Uterus (tissue), 4 donors: ENCODE measurements around the gene CUBN. TPM values are rescaled to one million over a fixed set of nuclear protein-coding genes. Genes with fewer than 3 reads are reported as not detected.

Experiments
- DNase-seq, 2 donors: peaks; one replicate each; pipeline ENCODE4 v3.0.0-alpha.2; 2019 to 2020
- H3K27ac ChIP-seq, 2 donors: fragments of 200-600 bp; sonication (generic); 1 replicate in 1 of 2; 2 replicates in 1 of 2; pipeline ENCODE4 v1.5.1; 2016 to 2018
- H3K27me3 ChIP-seq, 2 donors: fragments of 200-600 bp; sonication (generic); one replicate each; pipeline ENCODE4 v1.5.1; 2018 to 2019; ENCODE audit warnings: control low read depth in 1 of 2
- H3K36me3 ChIP-seq, 2 donors: fragments of 200-600 bp; sonication (generic); one replicate each; pipeline ENCODE4 v1.5.1; 2019; ENCODE audit warnings: control low read depth in 1 of 2
- H3K4me1 ChIP-seq, 2 donors: fragments of 200-600 bp; sonication (generic); one replicate each; pipeline ENCODE4 v1.5.1; 2018 to 2019; ENCODE audit warnings: control low read depth in 1 of 2
- H3K4me3 ChIP-seq, 2 donors: fragments of 200-600 bp; sonication (generic); 1 replicate in 1 of 2; 2 replicates in 1 of 2; pipeline ENCODE4 v1.5.1; 2018 to 2019; ENCODE audit warnings: mild to moderate bottlenecking in 1 of 2
- H3K9me3 ChIP-seq, 2 donors: fragments of 200-600 bp; sonication (generic); one replicate each; pipeline ENCODE4 v1.5.1; 2019; ENCODE audit warnings: control low read depth in 1 of 2
- POLR2A ChIP-seq, 2 donors: fragments of 450-650 bp; IDR thresholded peaks; one replicate each; pipeline ENCODE4 v1.6.1; 2016; ENCODE audit warnings: antibody characterized with exemption in 2 of 2, mild to moderate bottlenecking in 1 of 2, moderate library complexity in 1 of 2
- intact Hi-C: fragments of 100-400 bp; cut with DNase I; formaldehyde crosslinking; loops from one replicate; pipeline ENCODE4 v1.15.1; 2023; ENCODE audit warnings: low total_unique reads
- total RNA-seq, 4 donors: library from RNA; depleted of rRNA in 3 of 4; stranded (reverse); fragments of >200 nt in 3 of 4; gene quantifications; one replicate each; pipeline versions ENCODE4 v1.1.0 to v1.2.4, GENCODE V29; 2014 to 2023
- TF ChIP-seq, protein P1 (sequence below), 4 experiments: fragments of 200-600 bp in 2 of 4; fragments of 450-650 bp in 2 of 4; sonication (generic) in 2 of 4; IDR thresholded peaks; one replicate each; pipeline ENCODE4 v1.5.1; 2016 to 2019; ENCODE audit warnings: antibody characterized with exemption in 4 of 4, mild to moderate bottlenecking in 2 of 4, moderate library complexity in 1 of 4
- donor health status: DM: yes; HTN: yes; CAD: no.

The CUBN gene
- total RNA-seq, 4 donors from 2014 or later = 3.5 to 9.5 (median 5.1) TPM

DNA sequence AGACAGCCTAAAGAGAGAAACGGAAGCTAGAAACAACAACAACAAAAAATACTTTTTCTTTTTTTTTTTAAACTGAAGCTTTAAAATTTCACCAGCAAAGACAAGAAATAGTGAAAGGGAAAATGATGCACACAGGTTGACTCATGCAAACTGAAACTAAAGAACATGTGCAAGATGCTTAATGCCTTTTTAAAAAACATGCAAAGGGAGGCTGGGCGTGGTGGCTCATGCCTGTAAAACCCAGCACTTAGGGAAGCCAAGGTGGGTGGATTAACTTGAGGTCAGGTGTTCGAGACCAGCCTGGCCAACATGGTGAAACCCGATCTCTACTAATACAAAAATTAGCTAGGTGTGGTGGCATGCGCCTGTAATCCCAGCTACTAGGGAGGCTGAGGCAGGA lies 15.1 kb upstream of the CUBN start:
- no peaks in the 10 kb centered on the region for H3K27me3 ChIP-seq
- H3K36me3 ChIP-seq = peaks cover 0 to 2% of the 10 kb centered on the region in 2 donors
- no peaks in the 10 kb centered on the region for H3K4me1 ChIP-seq
- DNase-seq = no peak
- no peak overlapping the region for H3K27ac ChIP-seq
- H3K4me3 ChIP-seq = no peak overlapping the region
- intact Hi-C loops = no loop called here
- no peaks in the 10 kb centered on the region for H3K9me3 ChIP-seq
- TF ChIP-seq POLR2A (IDR thresholded peaks at IDR 0.05) = no peak
- TF ChIP-seq, protein P1, sequence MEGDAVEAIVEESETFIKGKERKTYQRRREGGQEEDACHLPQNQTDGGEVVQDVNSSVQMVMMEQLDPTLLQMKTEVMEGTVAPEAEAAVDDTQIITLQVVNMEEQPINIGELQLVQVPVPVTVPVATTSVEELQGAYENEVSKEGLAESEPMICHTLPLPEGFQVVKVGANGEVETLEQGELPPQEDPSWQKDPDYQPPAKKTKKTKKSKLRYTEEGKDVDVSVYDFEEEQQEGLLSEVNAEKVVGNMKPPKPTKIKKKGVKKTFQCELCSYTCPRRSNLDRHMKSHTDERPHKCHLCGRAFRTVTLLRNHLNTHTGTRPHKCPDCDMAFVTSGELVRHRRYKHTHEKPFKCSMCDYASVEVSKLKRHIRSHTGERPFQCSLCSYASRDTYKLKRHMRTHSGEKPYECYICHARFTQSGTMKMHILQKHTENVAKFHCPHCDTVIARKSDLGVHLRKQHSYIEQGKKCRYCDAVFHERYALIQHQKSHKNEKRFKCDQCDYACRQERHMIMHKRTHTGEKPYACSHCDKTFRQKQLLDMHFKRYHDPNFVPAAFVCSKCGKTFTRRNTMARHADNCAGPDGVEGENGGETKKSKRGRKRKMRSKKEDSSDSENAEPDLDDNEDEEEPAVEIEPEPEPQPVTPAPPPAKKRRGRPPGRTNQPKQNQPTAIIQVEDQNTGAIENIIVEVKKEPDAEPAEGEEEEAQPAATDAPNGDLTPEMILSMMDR (IDR thresholded peaks at IDR 0.05) = no peak

DNA sequence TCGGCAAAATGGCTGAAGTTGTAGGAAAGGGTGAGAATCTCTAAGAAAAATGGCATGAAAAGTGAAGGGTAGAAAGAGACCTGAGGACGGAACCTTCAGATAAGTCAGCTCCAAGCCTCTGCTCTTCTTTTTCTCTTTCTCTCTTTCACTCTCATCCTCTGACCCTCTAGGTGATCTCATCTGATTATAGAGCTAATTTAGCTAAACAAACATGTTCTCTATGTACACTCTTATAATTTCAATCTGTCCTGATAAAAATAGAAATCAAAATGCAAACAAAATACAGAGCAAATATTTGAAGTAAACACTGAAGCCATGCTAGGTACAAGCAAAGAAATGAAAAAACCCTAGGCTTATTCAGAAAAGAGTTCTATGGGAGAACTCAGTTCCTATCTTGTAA lies 14.4 kb upstream of the CUBN start:
- intact Hi-C loops = no loop called here
- DNase-seq = no peak
- Histone ChIP-seq H3K9me3 (no peaks in the 10 kb centered on the region), H3K4me3 (no peak overlapping the region), H3K27ac (no peak overlapping the region), H3K27me3 (no peaks in the 10 kb centered on the region), H3K4me1 (no peaks in the 10 kb centered on the region), H3K36me3 (peaks cover 0 to 2% of the 10 kb centered on the region in 2 donors)
- TF ChIP-seq, protein P1 (IDR thresholded peaks at IDR 0.05) = no peak
- no peak for TF ChIP-seq POLR2A (IDR thresholded peaks at IDR 0.05)

DNA sequence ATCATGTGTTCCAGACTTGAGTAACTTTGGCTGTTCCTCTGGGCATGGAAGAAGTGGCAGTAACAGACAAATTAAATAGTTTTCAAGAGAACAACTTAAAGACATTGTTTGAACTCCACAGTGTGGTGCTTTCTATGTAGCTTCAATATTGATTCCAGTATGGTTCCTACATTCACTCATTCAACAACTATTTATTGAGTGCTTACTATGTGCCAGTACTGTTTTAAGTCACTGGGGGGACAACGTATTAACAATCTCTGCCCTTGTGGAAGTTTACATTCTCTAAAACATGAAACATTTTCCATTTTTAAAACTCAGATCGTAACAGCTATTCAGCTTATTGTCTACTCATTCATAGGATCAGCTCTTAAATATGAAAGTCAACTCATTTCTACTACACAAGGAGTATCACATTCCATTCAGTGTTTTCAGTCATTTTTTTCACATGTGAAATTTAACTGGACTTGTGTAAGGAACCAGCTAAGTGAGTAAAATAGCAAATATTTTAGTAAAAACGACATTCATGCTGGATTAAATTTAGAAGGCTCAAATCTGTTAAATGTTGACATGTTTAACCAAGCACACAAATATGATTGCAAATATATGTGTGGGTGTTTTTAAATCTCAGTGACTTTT lies 13.6 kb upstream of the CUBN start:
- Histone ChIP-seq H3K36me3 (no peaks in the 10 kb centered on the region), H3K4me3 (no peak overlapping the region), H3K4me1 (no peaks in the 10 kb centered on the region), H3K27ac (no peak overlapping the region), H3K27me3 (no peaks in the 10 kb centered on the region), H3K9me3 (no peaks in the 10 kb centered on the region)
- no peak for DNase-seq
- TF ChIP-seq POLR2A (IDR thresholded peaks at IDR 0.05) = no peak
- TF ChIP-seq, protein P1 (IDR thresholded peaks at IDR 0.05) = no peak
- intact Hi-C loops = no loop called here

DNA sequence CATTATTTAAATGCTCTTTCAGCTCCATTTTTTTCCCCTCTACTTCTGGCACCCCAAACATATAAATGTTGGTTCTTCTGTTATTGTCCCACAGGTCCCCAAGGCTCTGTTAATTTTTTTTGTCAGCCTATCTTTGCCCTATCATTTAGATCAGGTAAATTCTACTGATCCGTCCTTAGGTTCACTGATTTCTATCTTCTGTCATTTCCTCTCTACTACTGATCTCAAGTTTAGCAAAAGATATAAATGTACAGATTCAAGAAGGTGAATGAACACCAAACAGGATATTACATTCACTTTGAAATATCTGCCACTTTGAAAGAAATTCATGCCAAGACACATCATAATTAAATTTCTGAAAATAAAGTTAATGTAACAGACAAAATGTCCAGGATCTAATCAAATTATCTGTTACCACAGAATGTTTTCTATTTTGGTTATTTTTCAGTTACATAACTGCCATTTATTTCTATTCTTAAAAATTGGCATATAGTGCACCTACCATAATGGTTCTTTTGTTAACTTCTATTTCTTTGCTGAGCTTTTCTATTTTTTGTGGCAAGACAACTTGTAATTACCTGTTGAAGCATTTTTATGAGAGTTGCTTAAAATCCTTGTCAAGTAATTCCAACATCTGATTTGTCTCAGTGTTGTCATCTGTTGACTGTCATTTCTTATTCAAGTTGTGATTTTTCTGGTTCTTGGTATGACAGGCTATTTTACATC lies 12.1 kb upstream of the CUBN start:
- Histone ChIP-seq H3K9me3 (no peaks in the 10 kb centered on the region), H3K27me3 (no peaks in the 10 kb centered on the region)
- intact Hi-C loops = no loop called here

DNA sequence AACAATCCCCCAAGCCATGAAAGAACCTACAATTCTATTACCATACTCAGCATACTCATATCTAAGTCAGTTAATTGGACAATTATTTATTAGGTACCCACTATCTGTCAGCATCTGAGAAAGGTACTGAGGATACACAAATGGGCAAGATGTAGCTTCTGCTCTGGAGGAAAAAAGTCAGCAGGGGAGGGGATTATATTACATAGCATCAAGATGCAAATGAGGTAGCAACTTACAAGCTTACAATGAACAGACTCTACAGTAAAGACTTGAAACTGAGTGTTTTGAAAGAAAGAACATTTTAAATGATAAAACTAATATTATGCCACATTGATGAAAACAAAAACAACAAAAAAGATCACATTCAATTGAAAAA lies 10.8 kb upstream of the CUBN start:
- Histone ChIP-seq H3K4me3 (no peak overlapping the region), H3K4me1 (no peaks in the 10 kb centered on the region), H3K9me3 (no peaks in the 10 kb centered on the region), H3K36me3 (no peaks in the 10 kb centered on the region), H3K27ac (no peak overlapping the region), H3K27me3 (no peaks in the 10 kb centered on the region)
- intact Hi-C loops = no loop called here
- DNase-seq = no peak
- TF ChIP-seq, protein P1 (IDR thresholded peaks at IDR 0.05) = no peak
- TF ChIP-seq POLR2A (IDR thresholded peaks at IDR 0.05) = no peak

More for the DNA sequence above, 12.1 kb upstream of the CUBN start:
- no peak for DNase-seq
- TF ChIP-seq, protein P1 (IDR thresholded peaks at IDR 0.05) = no peak
- TF ChIP-seq POLR2A (IDR thresholded peaks at IDR 0.05) = no peak
- H3K36me3 ChIP-seq = no peaks in the 10 kb centered on the region
- no peak overlapping the region for H3K4me3 ChIP-seq
- H3K27ac ChIP-seq = no peak overlapping the region
- no peaks in the 10 kb centered on the region for H3K4me1 ChIP-seq
